Activated CD4-positive, alpha-beta T cell treated with anti-CD3 and anti-CD28 coated beads, Interleukin-2, amount 50 U/mL, for 1 hour (primary cell): ENCODE data around the gene NLRX1.
"Not testable (repeated sequence)": the region's sequence is repeated elsewhere in the genome, so short reads cannot be mapped to it uniquely, and the experiment has no call there.

ENCODE experiments used
- DNase-seq: peaks from one replicate; pipeline ENCODE4 v3.0.0-alpha.2; 2020

The NLRX1 gene

GRCh38 chr11:119188067-119188466 is 19.5 kb downstream of the NLRX1 start:
- DNase-seq, result no peak

- DNase-seq, result no peak
Measured at GRCh38 chr11:119188887-119189286, 20.4 kb downstream of the NLRX1 start.

GRCh38 chr11:119189393-119189792 is 20.9 kb downstream of the NLRX1 start:
- DNase-seq, result no peak

- no peak for DNase-seq
Measured at GRCh38 chr11:119190531-119190930, 22.0 kb downstream of the NLRX1 start.

- DNase-seq, result not testable (repeated sequence)
Measured at GRCh38 chr11:119191265-119191664, 22.7 kb downstream of the NLRX1 start.

GRCh38 chr11:119192111-119192510 is 23.6 kb downstream of the NLRX1 start:
- no peak for DNase-seq

- DNase-seq, result no peak
Measured at GRCh38 chr11:119193001-119193400, 24.5 kb downstream of the NLRX1 start.

- DNase-seq, result no peak
Measured at GRCh38 chr11:119193626-119194025, 25.1 kb downstream of the NLRX1 start.

- DNase-seq, result no peak
Measured at GRCh38 chr11:119194811-119195440, 26.4 kb downstream of the NLRX1 start.

- DNase-seq, result no peak
Measured at GRCh38 chr11:119195680-119196079, 27.2 kb downstream of the NLRX1 start.

- peak; percentile 59 for DNase-seq
Measured at GRCh38 chr11:119196833-119197483, 28.4 kb downstream of the NLRX1 start.

- no peak for DNase-seq
Measured at GRCh38 chr11:119198925-119199324, 30.4 kb downstream of the NLRX1 start.

- DNase-seq, result not testable (repeated sequence)
Measured at GRCh38 chr11:119201236-119201635, 32.7 kb downstream of the NLRX1 start.

GRCh38 chr11:119202554-119202953 is 34.0 kb downstream of the NLRX1 start:
- DNase-seq, result no peak

GRCh38 chr11:119204066-119204465 is 35.5 kb downstream of the NLRX1 start:
- no peak for DNase-seq

- no peak for DNase-seq
Measured at GRCh38 chr11:119205080-119205479, 36.6 kb downstream of the NLRX1 start.

GRCh38 chr11:119205574-119206510 is 37.3 kb downstream of the NLRX1 start, which contains the start of gene CBL:
CBL (plus strand) TSS chr11:119206339; CDS start chr11:119206418, 79 bp downstream.
- DNase-seq, result peak; percentile 98

- DNase-seq, result peak; percentile 34
Measured at GRCh38 chr11:119206511-119207414, 38.2 kb downstream of the NLRX1 start.

- no peak for DNase-seq
Measured at GRCh38 chr11:119207415-119207960, 39.0 kb downstream of the NLRX1 start.

- DNase-seq, result no peak
Measured at GRCh38 chr11:119209186-119209585, 40.7 kb downstream of the NLRX1 start.

- DNase-seq, result no peak
Measured at GRCh38 chr11:119210050-119210449, 41.5 kb downstream of the NLRX1 start.
